HG02610 (cell line): Measurements from ENCODE around the gene TAAR5.
"Not testable (repeated sequence)": the region's sequence is repeated elsewhere in the genome, so short reads cannot be mapped to it uniquely, and the experiment has no call there.

Source experiments
- ATAC-seq: cut with Tn5 transposase; IDR thresholded peaks from one replicate; pipeline ENCODE4 v1.9.1; 2021; ENCODE audit warnings: mild to moderate bottlenecking, moderate library complexity; ENCODE audit not compliant: unreplicated experiment

Gene TAAR5

GRCh38 chr6:132589454-132589853 lies at the start of gene TAAR5:
Gene TAAR5, minus strand, starts transcription at chr6:132589741. Its CDS starts 55 bp downstream, at chr6:132589686.
- ATAC-seq, result no peak

GRCh38 chr6:132637135-132637534 lies 47.6 kb upstream of the TAAR5 start:
- not testable (repeated sequence) for ATAC-seq

GRCh38 chr6:132635906-132636305 lies 46.4 kb upstream of the TAAR5 start:
- ATAC-seq, result not testable (repeated sequence)

DNA sequence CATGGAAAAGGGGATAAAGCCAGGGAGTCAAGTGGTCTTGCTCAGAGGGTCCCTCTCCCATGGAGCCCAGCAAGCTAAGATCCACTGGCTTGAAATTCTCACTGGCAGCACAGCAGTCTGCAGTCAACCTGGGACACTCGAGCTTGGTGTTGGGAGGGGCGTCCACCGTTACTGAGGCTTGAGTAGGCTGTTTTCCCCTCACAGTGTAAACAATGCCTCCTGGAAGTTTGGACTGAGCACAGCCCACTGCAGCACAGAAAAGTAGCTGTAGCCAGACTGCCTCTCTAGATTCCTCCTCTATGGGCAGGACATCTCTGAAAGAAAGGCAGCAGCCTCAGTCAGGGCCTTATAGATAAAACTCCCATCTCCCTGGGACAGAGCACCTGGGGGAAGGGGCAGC lies 45.7 kb upstream of the TAAR5 start:
- ATAC-seq, result not testable (repeated sequence)

GRCh38 chr6:132634796-132635195 lies 45.3 kb upstream of the TAAR5 start:
- no peak for ATAC-seq

DNA sequence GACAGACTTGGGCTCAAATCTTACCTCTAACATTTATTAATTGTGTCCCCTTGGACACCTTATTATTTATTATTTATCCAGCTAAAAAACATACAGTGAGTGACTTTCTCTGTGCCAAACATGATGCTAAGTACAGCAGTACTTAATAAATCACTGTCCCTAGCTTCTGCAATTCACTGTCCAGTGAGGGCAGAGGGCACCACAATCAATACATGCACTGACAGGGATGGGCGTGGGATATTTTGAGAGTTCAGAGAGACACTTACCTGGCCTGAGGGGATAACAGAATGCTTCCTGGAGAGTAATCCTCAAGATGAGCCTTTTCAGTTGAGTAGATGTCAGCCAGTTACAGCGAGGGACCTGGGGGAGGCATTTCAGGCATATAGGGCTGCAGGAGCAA lies 43.8 kb upstream of the TAAR5 start:
- ATAC-seq, result no peak

DNA sequence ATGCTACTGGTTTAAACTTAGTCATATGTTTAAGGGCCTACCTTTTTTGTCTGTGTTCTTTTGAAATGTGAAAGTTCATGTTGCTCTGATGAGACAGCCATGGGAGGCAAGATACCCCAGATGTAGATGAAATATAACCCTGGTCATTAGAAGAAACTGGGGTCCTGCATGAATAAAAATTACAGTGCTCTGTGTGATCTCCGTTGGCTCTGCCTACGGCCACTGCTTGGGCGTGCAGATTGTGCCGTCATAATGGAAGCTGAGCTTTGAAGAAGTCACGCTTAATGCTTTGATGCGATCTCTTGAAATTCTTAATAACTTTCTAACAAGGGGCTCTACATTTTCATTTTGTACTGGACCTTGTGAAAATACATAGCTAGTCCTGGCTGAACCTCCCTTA lies 34.6 kb upstream of the TAAR5 start, which contains the start of gene TAAR2:
TSS of gene TAAR2 (minus strand) at position 101 of the 400 bp plus-strand sequence. CDS start at position 101, 0 bp downstream.
- no peak for ATAC-seq

GRCh38 chr6:132623106-132623845 lies 33.7 kb upstream of the TAAR5 start:
- ATAC-seq, result no peak

DNA sequence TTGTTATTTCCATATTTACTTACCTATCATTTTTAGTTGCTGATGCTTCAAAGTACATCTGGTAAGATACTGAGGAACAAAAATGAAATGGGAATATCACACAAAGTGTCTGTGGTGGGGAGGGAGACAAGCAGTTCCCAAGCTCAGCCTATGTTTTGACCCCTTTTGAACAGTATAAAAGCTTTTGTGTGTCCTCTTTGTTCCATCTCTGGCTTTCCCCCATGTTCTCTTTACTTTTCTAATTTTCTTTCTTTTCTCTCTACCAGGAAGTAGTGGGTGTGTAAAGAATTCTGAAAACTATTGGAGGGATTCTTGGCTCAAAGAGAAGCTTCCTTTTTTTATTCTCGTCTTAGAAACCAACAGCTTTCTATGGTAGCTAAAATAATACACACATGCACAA lies 27.1 kb upstream of the TAAR5 start:
- no peak for ATAC-seq

- no peak for ATAC-seq
Observed at GRCh38 chr6:132614554-132614953, 25.0 kb upstream of the TAAR5 start.

DNA sequence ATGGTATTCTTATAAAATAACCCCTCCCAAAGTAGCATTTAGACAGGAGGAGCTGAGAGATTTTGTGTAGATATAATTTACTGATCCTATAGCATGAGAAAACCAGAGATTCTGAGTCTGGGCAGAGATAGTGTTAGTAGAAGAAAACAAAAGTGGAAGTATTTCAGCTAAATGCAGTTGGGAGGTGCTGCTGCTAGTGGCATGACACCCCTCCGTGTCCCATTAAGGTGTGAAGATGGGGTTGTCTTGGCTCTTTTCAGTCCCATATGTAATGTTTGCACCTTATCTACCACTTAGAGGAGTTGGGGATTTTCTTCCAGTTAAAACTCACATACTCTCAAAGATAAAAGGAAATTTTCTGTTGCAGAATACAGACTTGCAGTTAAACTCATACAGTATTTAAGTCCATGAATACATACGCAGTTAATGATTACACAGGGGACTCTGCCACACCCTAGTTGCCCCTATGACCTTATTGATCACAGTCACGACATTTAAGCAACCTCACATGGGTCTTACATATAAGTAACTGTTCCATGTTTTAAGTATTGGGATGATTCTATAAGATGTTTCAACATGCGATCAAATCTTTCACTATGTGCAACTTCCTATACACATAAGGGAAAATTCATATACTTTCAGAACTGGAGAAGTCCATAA lies 23.0 kb upstream of the TAAR5 start:
- ATAC-seq, result no peak

DNA sequence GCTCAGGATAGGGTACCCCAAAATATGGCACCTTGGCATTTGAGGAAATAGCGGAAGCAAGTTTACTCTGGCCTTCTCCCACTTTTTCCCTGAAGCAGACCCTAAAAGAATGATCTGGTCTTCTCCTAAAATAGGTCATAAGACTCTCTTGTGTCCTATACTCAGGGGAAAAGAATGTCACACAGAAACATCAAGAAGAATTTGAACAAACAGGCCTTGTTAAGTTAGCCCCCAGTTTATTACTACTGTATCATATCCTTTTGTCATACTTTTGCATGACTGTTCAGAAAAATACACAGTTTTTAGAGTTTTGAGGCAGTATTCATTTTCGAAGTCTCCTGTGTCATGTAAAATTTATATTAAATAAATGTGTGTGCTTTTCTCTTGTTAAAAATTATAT lies 22.1 kb upstream of the TAAR5 start:
- ATAC-seq, result no peak

- no peak for ATAC-seq
Observed at GRCh38 chr6:132607544-132608233, 18.1 kb upstream of the TAAR5 start.

GRCh38 chr6:132604635-132605152 lies 15.2 kb upstream of the TAAR5 start:
- no peak for ATAC-seq

- ATAC-seq, result not testable (repeated sequence)
Observed at GRCh38 chr6:132600900-132601299, 11.4 kb upstream of the TAAR5 start.

DNA sequence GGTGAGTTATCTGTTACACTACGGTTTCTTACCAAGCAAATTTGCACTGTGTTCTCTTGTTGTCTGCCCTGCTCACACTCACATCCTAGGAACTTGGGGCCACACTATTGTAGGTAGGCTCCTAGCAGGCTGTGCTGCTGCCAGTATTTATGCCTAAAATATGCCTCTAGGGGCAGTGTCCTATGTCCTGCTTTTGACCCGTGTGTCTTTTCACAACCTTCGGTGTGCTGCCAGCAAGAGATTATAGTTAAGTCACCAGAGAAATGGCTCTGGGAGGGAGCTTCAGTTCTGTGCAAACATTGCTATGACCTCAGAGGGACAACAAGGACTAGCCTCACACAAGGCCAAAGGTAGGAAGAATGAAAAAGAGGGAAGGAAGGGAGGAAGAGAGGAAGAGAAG lies 8.9 kb upstream of the TAAR5 start:
- ATAC-seq, result no peak

GRCh38 chr6:132596201-132596600 lies 6.7 kb upstream of the TAAR5 start:
- no peak for ATAC-seq

DNA sequence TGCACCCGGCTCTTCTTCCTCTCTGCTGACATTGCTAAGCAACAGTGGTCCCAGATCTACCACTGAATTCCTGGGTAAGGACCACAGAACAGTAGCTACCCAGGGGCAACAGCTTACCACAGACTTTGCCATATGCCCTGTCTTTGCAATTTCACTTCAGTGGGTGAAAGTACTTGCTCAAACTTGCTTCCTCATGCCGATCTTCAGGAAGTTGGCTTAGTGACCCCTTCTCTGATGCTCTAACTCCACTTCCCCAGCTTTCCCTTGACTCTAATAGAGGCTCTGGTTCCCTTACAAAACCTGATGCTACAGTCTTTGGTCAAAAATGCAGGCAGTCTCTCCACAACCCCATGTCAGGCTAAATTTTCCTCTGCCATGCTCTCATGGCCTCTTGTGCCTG lies 3.3 kb upstream of the TAAR5 start:
- ATAC-seq, result no peak

GRCh38 chr6:132590362-132590761 lies 821 bp upstream of the TAAR5 start:
- no peak for ATAC-seq

GRCh38 chr6:132587424-132587823 lies 2.1 kb downstream of the TAAR5 start:
- ATAC-seq, result no peak

DNA sequence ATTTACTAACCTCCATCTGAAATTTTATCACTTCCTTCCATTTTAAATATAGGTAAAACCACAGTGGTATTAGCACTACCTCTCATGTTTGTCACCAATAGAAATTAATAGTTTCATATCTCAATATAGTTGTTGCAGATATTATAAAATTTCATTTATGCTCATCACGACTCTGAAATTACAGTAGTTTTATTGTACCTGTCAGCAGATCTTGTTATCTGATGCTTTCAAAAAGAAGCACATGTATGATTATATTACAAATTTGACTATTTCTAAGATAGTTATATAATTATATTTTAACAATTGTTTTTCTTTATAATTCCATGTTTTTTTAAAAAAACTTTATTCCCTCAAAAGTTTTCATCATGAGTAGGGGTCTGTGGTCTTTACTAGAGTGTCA lies 4.8 kb downstream of the TAAR5 start:
- no peak for ATAC-seq

DNA sequence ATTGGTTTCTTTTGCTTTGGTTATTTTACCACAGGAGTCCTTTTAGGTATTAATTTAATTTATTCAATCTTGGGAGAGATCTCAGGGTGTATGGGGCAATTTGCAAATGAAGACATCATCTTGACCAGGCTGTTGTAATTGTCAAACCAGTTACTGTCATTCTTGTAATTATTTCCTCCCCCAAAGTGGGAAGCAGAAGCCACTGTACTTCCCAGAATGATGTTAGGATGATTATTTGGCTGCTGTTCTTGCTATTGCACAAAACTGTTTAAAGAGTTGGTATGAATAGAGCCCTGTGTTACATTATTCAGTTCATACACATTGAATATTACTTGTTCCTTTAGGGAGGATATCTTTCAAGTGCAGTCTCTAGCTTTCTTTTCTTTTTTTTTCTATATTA lies 17.8 kb downstream of the TAAR5 start:
- ATAC-seq, result no peak
